Cortex of kidney (tissue), 1 donor: ENCODE data around the gene CYTH4.

Source experiments
- DNase-seq: peaks from one replicate; lab custom pipeline; 2025; lab: John Stamatoyannopoulos, UW

Gene CYTH4

GRCh38 chr22:37270928-37271650, 11.2 kb upstream of the CYTH4 start:
- no peak for DNase-seq

DNA sequence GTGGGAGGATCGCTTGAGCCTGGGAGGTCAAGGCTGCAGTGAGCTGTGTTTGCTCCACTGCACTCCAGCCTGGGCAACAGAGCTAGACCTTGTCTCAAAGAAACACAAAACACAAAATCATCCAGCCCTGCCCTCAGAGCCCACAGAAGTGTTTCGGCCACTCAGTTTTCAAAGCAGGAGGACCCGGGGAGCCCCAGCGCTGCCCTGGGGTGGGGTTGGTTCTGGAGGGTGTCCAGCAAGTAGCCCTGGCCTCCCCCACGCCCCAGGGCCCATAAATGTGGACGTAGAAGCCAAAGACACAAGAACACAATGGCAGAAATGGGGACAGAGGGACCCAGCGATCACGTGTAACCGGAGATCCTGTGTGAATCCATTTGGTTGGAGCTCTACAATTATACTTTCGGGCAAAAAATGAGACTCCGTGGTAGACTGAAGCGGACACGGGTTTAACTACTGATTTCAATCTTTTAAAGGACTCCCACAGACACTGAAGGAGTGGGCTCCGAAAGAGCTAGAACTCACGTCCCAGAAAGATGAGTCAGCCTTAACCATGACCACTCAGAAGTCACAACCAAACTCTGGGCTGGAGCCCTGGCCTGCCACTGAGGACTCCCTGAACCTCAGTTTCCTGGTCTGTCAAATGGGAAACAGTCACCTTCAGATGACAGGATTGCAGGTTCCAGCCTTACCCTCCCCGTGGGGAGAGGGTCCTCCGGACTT, 9.0 kb upstream of the CYTH4 start:
- no peak for DNase-seq

- DNase-seq: no peak
These were observed 8.5 kb upstream of the CYTH4 start for GRCh38 chr22:37273846-37274225.

DNA sequence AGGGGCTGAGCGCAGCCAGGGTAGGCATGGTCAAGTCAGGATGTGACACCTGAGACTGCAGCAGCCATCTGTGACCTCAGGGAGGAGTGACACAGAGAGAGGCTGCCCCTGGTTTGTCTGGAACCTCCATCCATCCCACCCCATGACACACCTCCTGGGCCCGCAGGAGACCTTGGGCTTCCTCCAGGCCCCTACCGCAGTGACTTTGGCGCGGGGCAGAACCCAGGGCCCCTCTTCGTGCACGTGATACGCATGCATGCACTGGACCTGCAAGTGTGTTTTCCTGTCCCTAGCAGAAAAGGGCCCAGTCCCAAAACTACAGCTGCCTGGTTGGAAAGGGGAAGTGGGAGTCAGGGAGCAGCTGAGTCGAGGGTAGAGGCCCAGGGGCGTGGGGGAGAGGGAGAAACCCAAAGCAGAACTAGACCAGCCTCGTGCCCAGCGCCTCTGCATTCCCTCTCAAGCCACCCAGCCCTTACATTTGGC, 7.9 kb upstream of the CYTH4 start:
- no peak for DNase-seq

- DNase-seq: no peak
These were observed 7.2 kb upstream of the CYTH4 start for GRCh38 chr22:37275134-37275533.

GRCh38 chr22:37275622-37276021, 6.7 kb upstream of the CYTH4 start:
- DNase-seq: no peak

- no peak for DNase-seq
These were observed 5.5 kb upstream of the CYTH4 start for GRCh38 chr22:37276776-37277175.

DNA sequence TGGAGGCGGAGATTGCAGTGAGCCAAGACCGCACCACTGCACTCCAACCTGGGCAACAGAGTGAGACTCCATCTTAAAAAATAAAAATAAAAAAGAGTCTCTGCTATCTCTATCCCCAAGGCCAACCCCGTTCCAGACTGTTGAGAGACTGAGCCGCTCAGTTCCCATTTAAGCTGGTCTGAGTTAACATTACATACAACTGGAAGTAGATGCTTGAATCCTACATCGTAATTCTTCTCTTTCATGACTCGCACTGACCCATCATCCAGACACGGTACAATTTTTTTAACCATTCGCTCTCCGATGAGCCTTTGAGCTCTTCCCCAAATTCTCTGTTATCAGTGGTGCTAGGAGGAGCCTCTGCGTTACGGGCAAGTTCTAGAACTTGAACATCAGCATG, 4.9 kb upstream of the CYTH4 start:
- no peak for DNase-seq

DNA sequence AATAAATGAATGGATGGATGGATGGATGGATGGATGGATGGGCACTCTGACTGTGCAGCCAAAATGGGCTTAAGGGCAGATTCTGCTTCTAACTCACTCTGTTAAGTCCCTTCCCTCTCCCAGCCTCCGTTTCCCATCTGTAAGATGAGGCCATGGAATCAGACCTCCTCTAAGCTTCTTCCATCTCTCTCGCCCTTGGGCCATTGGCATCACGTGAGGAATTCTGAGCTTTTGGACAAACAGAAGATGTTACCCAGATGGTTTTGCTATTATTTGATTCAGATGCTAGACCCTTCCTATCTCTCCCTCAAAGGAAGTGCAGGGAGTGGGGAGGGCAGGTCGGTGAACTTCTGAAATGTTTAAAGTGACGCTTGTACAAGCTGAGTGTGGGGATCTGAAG, 4.0 kb upstream of the CYTH4 start:
- DNase-seq: no peak

- DNase-seq: no peak
These were observed 2.8 kb upstream of the CYTH4 start for GRCh38 chr22:37279331-37280181.

DNA sequence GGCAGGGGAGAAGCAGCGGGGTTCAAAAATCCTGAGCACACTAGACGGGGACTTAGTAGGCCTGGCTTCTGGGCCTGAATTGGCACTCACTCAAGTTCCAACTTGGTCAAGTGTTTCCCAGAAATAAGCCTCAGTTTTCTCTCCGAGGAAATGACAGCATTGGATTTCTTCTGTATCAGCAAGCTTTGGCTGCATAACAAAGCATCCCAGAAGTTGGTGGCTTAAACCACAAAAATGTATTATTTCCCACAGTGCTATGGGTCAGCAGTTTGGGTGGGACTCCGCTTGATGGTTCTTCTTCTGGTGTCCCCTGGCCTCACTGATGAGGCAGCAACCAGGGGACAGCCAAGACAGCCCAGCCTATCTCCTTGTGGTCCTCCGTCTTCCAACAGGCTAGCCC, 1.6 kb upstream of the CYTH4 start:
- DNase-seq: no peak

- DNase-seq: no peak
These were observed 1.1 kb upstream of the CYTH4 start for GRCh38 chr22:37281195-37281594.

GRCh38 chr22:37281646-37282384, 493 bp upstream of the CYTH4 start:
- no peak for DNase-seq

DNA sequence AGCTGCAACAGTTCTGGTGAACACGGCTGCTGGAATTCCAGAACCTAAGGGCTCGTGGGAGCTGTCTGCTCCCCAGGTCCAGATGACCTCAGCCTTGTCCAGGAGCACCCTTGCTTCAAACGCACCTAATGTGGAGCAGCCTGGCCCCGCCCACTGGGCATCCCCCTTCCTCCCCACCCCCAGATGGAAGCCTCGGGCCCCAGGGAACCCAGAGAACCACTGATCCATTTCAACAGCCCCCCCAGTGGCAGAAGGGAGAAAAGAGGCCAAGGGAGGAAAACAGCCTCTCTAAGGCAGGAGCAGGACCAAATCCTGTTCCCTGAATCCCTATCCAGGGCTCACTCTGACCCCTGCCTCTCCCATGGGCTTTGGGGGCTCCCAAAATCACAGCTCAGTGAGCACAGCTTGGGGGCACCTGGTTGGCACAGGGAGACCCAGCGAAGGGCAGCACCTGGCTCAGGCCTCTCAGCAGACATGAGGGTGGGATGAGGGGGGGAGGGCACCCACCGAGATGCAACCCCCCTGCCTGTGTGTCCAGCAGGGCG, 1.2 kb downstream of the CYTH4 start:
- no peak for DNase-seq

- DNase-seq: no peak
These were observed 2.0 kb downstream of the CYTH4 start for GRCh38 chr22:37284126-37284804.

- DNase-seq: no peak
These were observed 2.6 kb downstream of the CYTH4 start for GRCh38 chr22:37284805-37285355.

- no peak for DNase-seq
These were observed 3.6 kb downstream of the CYTH4 start for GRCh38 chr22:37285937-37286336.

- no peak for DNase-seq
These were observed 5.2 kb downstream of the CYTH4 start for GRCh38 chr22:37287550-37287951.

- DNase-seq: no peak
These were observed 6.2 kb downstream of the CYTH4 start for GRCh38 chr22:37288521-37288920.

DNA sequence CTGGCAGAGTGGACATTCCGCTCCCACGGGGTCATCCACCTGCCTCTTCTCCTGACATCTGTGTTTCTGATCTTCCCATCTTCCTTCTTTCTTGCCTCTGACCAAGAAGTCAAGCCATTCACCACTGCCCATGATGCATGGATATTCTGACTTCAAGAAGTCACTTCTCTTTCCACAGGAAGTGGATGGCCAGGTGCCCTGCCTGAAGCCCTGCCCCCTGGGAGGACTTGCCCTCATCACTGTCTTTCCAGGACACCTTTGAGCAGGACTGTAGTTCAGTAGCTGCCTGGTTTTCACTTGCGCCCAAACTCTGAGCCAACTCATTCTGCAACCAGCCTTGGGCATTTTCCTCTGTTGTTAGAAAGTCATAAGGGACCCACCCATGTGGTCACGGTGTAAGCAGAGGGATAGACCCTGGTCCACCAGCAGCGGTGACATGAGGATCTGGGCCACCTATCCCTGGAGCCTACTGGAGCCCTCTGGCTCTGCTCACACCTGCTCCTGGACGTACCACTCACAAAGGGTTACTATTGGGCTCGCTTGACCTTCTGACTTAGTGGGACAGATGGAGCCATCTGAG, 6.9 kb downstream of the CYTH4 start:
- no peak for DNase-seq
